HepG2 (cell line): Measurements from ENCODE around the gene SPAG9. TPM values are rescaled to one million over a fixed set of nuclear protein-coding genes. Genes with fewer than 3 reads are reported as not detected.

ENCODE experiments used
- ASH2L ChIP-seq: fragments of 300-600, 200-600 bp; sonication (generic); IDR thresholded peaks from 2 replicates; pipeline ENCODE4 v1.7.0; 2017; ENCODE audit warnings: low read depth, mild to moderate bottlenecking, moderate library complexity, mixed read lengths, low read length; ENCODE audit not compliant: insufficient read length
- CBFB ChIP-seq: sonication (generic); formaldehyde crosslinking; IDR thresholded peaks from 2 replicates; pipeline ENCODE4 v1.4.0; 2020; ENCODE audit warnings: missing genetic modification reagents
- CCAR2 ChIP-seq: fragments of 200-400 bp; formaldehyde crosslinking; optimal IDR thresholded peaks from 2 replicates; pipeline ENCODE3; 2018; ENCODE audit warnings: low read depth, mild to moderate bottlenecking, low read length, moderate library complexity
- EHMT2 ChIP-seq: fragments of 200-600 bp; sonication (generic); IDR thresholded peaks from 2 replicates; pipeline ENCODE4 v1.7.0; 2017; ENCODE audit warnings: antibody characterized with exemption, low read depth, low read length, borderline replicate concordance
- FUBP1 ChIP-seq: sonication (generic); formaldehyde crosslinking; IDR thresholded peaks from 2 replicates; pipeline ENCODE4 v1.5.1; 2020; ENCODE audit warnings: missing genetic modification reagents, mild to moderate bottlenecking, borderline replicate concordance
- GABPB1 ChIP-seq: IDR thresholded peaks from 2 replicates; pipeline ENCODE4 v1.6.1; 2016; ENCODE audit warnings: mild to moderate bottlenecking, missing genetic modification reagents, moderate library complexity, missing compliant biosample characterization
- GTF3A ChIP-seq: sonication (generic); formaldehyde crosslinking; conservative IDR thresholded peaks from 2 replicates; pipeline ENCODE4 v1.4.0; 2020; ENCODE audit warnings: mild to moderate bottlenecking, missing genetic modification reagents
- MED1 ChIP-seq: sonication (generic); formaldehyde crosslinking; IDR thresholded peaks from 2 replicates; pipeline ENCODE4 v1.4.0; 2020; ENCODE audit warnings: missing genetic modification reagents
- MYNN ChIP-seq: sonication (generic); formaldehyde crosslinking; IDR thresholded peaks from 2 replicates; pipeline ENCODE4 v1.4.0; 2020; ENCODE audit warnings: mild to moderate bottlenecking, low read depth, missing genetic modification reagents
- NPAS2 ChIP-seq: sonication (generic); formaldehyde crosslinking; IDR thresholded peaks from 2 replicates; pipeline ENCODE4 v1.8.0; 2022; ENCODE audit warnings: mild to moderate bottlenecking, missing genetic modification reagents, borderline replicate concordance
- NR2F1 ChIP-seq, 2 experiments: fragments of 450-650 bp in 1 of 2; formaldehyde crosslinking in 1 of 2; IDR thresholded peaks; 2 replicates each; pipeline versions ENCODE4 v1.5.0 to v1.6.1; 2016 to 2020; ENCODE audit warnings: mild to moderate bottlenecking in 1 of 2, missing compliant biosample characterization in 1 of 2, missing genetic modification reagents in 1 of 2, moderate library complexity in 1 of 2
- RELA ChIP-seq: sonication (generic); formaldehyde crosslinking; IDR thresholded peaks from 2 replicates; pipeline ENCODE4 v1.4.0; 2020; ENCODE audit warnings: missing genetic modification reagents
- ZNF20 ChIP-seq: sonication (generic); formaldehyde crosslinking; IDR thresholded peaks from 2 replicates; pipeline ENCODE4 v1.4.0; 2020; ENCODE audit warnings: mild to moderate bottlenecking, moderate library complexity, missing genetic modification reagents
- ZNF652 ChIP-seq: IDR thresholded peaks from 2 replicates; pipeline ENCODE4 v1.6.1; 2016; ENCODE audit warnings: low read depth, borderline replicate concordance
- ZNF713 ChIP-seq: sonication (generic); formaldehyde crosslinking; IDR thresholded peaks from 2 replicates; pipeline ENCODE4 v1.4.0; 2020; ENCODE audit warnings: mild to moderate bottlenecking, missing genetic modification reagents
- ZSCAN5A ChIP-seq: sonication (generic); formaldehyde crosslinking; IDR thresholded peaks from 2 replicates; pipeline ENCODE4 v1.8.0; 2022; ENCODE audit warnings: mild to moderate bottlenecking, missing genetic modification reagents, borderline replicate concordance
- polyA plus RNA-seq, 8 experiments: library from polyadenylated mRNA; depleted of rRNA in 3 of 8; stranded (reverse) in 7 of 8; unstranded in 1 of 8; fragments of >200 nt; fragmentation: Illumina TruSeq in 4 of 8; extraction: Trizol in 4 of 8; gene quantifications; 2 replicates each; pipeline versions ENCODE4 v1.2.1 to v1.2.3, GENCODE V29; 2011 to 2016; ENCODE audit warnings: low read depth in 4 of 8, missing spikeins in 1 of 8, mixed read lengths in 1 of 8; ENCODE audit not compliant: insufficient read depth in 1 of 8
- total RNA-seq, 5 experiments: library from RNA; depleted of rRNA; stranded (reverse); fragments of >200 nt; fragmentation: Illumina TruSeq; extraction: Trizol; gene quantifications; 2 replicates each; pipeline ENCODE4 v1.2.3, GENCODE V29; 2016; ENCODE audit warnings: low read depth in 1 of 5
- TF ChIP-seq, protein P1 (sequence below): sonication (generic); formaldehyde crosslinking; IDR thresholded peaks from 2 replicates; pipeline ENCODE4 v1.9.0; 2022; ENCODE audit warnings: missing genetic modification reagents, mild to moderate bottlenecking, borderline replicate concordance
- TF ChIP-seq, protein P2 (sequence below): sonication (generic); formaldehyde crosslinking; conservative IDR thresholded peaks from 2 replicates; pipeline ENCODE4 v1.8.0; 2022; ENCODE audit warnings: missing genetic modification reagents

Gene SPAG9
- total and polyA plus RNA-seq, 2 of the 13 experiments (the other 11 are each of a cell fraction or from before 2014, with no cell fraction given), result 43.2 to 78.6 TPM

DNA sequence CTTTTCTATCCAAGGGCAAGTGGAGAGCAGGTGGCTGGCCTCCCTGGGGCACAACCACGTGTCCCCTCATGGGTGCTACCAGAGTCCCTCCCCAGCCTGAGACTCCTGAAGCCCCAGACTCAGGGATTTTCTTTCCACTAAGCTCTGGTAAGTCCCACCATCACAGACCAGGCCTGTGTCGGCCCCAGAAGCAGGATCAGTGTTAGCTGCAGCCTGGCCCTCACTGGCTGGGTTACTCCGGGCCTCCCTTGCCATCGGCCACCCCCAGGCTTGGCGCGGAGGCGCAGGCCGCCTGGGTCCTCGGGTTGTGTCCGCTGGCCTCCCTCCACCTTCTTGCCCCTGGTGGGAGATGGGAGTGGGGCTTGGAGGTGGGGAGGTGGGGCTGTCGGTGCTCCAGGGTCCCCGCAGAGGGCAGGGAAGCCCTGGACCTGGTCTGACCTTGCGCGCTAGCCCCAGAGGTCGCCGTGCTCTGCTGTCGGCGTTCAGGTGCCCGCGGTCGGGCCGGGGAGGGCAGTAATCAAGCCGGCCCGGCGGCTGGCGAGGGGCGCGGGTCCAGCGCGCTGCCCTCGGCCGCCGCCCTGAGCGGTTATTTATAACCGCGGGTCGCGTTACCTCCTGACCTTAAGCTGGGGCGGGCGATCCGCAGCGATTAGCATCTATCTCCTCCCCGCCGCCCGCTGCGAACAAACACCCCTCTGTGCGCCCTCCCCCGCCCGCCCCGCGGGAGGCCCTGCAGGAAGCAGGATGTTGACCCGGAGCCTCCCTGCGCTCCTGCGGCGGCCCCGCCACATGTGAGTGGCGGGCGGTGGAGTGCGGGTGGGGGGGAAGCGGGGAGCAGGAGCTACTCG is 176.4 kb downstream of the SPAG9 start (continued):
- peak; percentile 86 for TF ChIP-seq ZSCAN5A
- peak; percentile 28; the same call in 1 of the 2 replicates for TF ChIP-seq MYNN (CRISPR knock-in tag)
- TF ChIP-seq GABPB1 (CRISPR knock-in tag), result peak; percentile 90
- no peak; the same call in 1 of the 2 replicates for TF ChIP-seq GTF3A (CRISPR knock-in tag)
- peak; percentile 63; the same call in 1 of the 2 replicates for TF ChIP-seq ZNF652 (CRISPR knock-in tag)
- TF ChIP-seq NPAS2 (CRISPR knock-in tag), result no peak
- peak; percentile 9 for TF ChIP-seq ASH2L
- TF ChIP-seq CCAR2, result no peak
- 0 out of 2 replicates have a peak, but pooled peaks have one; percentile 49 for TF ChIP-seq ZNF713
- TF ChIP-seq FUBP1 (CRISPR knock-in tag), result 0 out of 2 replicates have a peak, but pooled peaks have one; percentile 17
- TF ChIP-seq, protein P1, sequence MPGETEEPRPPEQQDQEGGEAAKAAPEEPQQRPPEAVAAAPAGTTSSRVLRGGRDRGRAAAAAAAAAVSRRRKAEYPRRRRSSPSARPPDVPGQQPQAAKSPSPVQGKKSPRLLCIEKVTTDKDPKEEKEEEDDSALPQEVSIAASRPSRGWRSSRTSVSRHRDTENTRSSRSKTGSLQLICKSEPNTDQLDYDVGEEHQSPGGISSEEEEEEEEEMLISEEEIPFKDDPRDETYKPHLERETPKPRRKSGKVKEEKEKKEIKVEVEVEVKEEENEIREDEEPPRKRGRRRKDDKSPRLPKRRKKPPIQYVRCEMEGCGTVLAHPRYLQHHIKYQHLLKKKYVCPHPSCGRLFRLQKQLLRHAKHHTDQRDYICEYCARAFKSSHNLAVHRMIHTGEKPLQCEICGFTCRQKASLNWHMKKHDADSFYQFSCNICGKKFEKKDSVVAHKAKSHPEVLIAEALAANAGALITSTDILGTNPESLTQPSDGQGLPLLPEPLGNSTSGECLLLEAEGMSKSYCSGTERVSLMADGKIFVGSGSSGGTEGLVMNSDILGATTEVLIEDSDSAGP (CRISPR knock-in tag), result peak; percentile 93
- TF ChIP-seq CBFB (CRISPR knock-in tag), result peak; percentile 95
- TF ChIP-seq, protein P2, sequence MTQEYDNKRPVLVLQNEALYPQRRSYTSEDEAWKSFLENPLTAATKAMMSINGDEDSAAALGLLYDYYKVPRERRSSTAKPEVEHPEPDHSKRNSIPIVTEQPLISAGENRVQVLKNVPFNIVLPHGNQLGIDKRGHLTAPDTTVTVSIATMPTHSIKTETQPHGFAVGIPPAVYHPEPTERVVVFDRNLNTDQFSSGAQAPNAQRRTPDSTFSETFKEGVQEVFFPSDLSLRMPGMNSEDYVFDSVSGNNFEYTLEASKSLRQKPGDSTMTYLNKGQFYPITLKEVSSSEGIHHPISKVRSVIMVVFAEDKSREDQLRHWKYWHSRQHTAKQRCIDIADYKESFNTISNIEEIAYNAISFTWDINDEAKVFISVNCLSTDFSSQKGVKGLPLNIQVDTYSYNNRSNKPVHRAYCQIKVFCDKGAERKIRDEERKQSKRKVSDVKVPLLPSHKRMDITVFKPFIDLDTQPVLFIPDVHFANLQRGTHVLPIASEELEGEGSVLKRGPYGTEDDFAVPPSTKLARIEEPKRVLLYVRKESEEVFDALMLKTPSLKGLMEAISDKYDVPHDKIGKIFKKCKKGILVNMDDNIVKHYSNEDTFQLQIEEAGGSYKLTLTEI (CRISPR knock-in tag), result no peak
- peak; percentile 78; the same call in 1 of the 2 replicates for TF ChIP-seq RELA (CRISPR knock-in tag)
- TF ChIP-seq NR2F1 (CRISPR knock-in tag; IDR thresholded peaks at IDR 0.05), result peak; percentile 75 to 96; a peak in 3 of 4 replicates
- peak; percentile 98 for TF ChIP-seq MED1 (CRISPR knock-in tag)
- no peak for TF ChIP-seq ZNF20 (CRISPR knock-in tag)
- TF ChIP-seq EHMT2, result no peak
